GM23248 (cell line): ENCODE results near the gene TUSC2.
"Not testable (repeated sequence)": the region's sequence is repeated elsewhere in the genome, so short reads cannot be mapped to it uniquely, and the experiment has no call there.

Source experiments
- EZH2 ChIP-seq: fragments of 200-600 bp; sonication (generic); IDR thresholded peaks from 2 replicates; pipeline ENCODE4 v1.6.1; 2018; ENCODE audit warnings: antibody characterized with exemption, mild to moderate bottlenecking; ENCODE audit not compliant: insufficient read depth, poor library complexity, severe bottlenecking
- EZH2phosphoT487 ChIP-seq: fragments of 200-600 bp; sonication (generic); IDR thresholded peaks from 2 replicates; pipeline ENCODE4 v1.6.1; 2018; ENCODE audit warnings: antibody characterized with exemption, moderate library complexity, mild to moderate bottlenecking, low read depth; ENCODE audit not compliant: insufficient read depth

DNA sequence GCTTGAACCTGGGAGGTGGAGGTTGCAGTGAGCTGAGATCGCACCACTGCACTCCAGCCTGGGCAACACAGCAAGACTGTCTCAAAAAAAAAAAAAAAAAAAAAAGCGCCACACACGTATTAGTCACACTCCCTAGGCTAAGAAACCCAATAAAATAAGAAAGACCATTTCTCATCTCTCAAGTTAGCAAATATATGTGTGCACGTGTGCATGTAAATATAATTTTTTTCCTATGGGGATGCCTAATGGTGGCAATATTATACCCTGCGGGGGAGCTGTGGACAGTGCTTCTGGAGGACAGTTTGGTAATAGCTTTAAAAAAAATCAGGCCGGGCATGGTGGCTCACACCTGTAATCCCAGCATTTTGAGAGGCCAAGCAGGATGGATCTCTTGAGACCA lies 43.9 kb downstream of the TUSC2 start:
- TF ChIP-seq EZH2, EZH2phosphoT487: not testable (repeated sequence)
